OCI-LY1 (cell line): ENCODE data around the gene CKAP5.
"Not testable (repeated sequence)": the region's sequence is repeated elsewhere in the genome, so short reads cannot be mapped to it uniquely, and the experiment has no call there.

Experiments used
- H2AFZ ChIP-seq: fragments of 200-600 bp; sonication (generic), shearing (Covaris generic); 2 replicates; pipeline ENCODE4 v1.6.0; 2014; ENCODE audit warnings: antibody characterized with exemption, mild to moderate bottlenecking, low read length
- H3F3A ChIP-seq: fragments of 200-600 bp; sonication (generic), shearing (Covaris generic); 2 replicates; pipeline ENCODE4 v1.6.0; 2014; ENCODE audit warnings: mild to moderate bottlenecking, antibody characterized with exemption, low read length, moderate library complexity; ENCODE audit not compliant: insufficient read depth
- H3K27ac ChIP-seq: fragments of 200-600 bp; sonication (generic); 2 replicates; pipeline ENCODE4 v1.5.1; 2014; ENCODE audit warnings: low read length, mixed run types, mild to moderate bottlenecking, low read depth; ENCODE audit not compliant: poor library complexity, severe bottlenecking
- H3K27me3 ChIP-seq: fragments of 200-600 bp; sonication (generic); 2 replicates; pipeline ENCODE4 v1.6.0; 2014; ENCODE audit warnings: antibody characterized with exemption, mild to moderate bottlenecking, low read length, moderate library complexity; ENCODE audit not compliant: insufficient read depth
- H3K36me3 ChIP-seq: fragments of 200-600 bp; sonication (generic); 2 replicates; pipeline ENCODE4 v1.6.1; 2014; ENCODE audit warnings: mild to moderate bottlenecking, antibody characterized with exemption, low read length, moderate library complexity, mixed read lengths; ENCODE audit not compliant: insufficient read depth
- H3K4me1 ChIP-seq: fragments of 200-600 bp; sonication (generic); 2 replicates; pipeline ENCODE4 v1.5.1; 2014; ENCODE audit warnings: mild to moderate bottlenecking, low read length, moderate library complexity; ENCODE audit not compliant: insufficient read depth, severe bottlenecking
- H3K4me2 ChIP-seq: fragments of 200-600 bp; sonication (generic), shearing (Covaris generic); 2 replicates; pipeline ENCODE4 v1.6.1; 2014; ENCODE audit warnings: low read length
- H3K4me3 ChIP-seq: fragments of 200-600 bp; sonication (generic); 2 replicates; pipeline ENCODE4 v1.5.1; 2014; ENCODE audit warnings: low read length, low read depth, mild to moderate bottlenecking, mixed read lengths; ENCODE audit not compliant: poor library complexity, severe bottlenecking
- H3K79me2 ChIP-seq: fragments of 200-600 bp; shearing (Covaris generic); 2 replicates; pipeline ENCODE4 v1.6.1; 2016; ENCODE audit warnings: mixed run types, low read length, mixed read lengths; ENCODE audit not compliant: insufficient read depth
- H3K9ac ChIP-seq: fragments of 200-600 bp; sonication (generic), shearing (Covaris generic); 2 replicates; pipeline ENCODE4 v1.6.1; 2014; ENCODE audit warnings: mild to moderate bottlenecking, low read length, mixed read lengths
- H3K9me2 ChIP-seq: fragments of 200-600 bp; sonication (generic), shearing (Covaris generic); 2 replicates; pipeline ENCODE4 v1.6.1; 2014; ENCODE audit warnings: low read depth, mild to moderate bottlenecking, low read length, mixed read lengths
- H3K9me3 ChIP-seq: fragments of 200-600 bp; shearing (Covaris generic); 2 replicates; pipeline ENCODE4 v1.6.1; 2014; ENCODE audit warnings: low read length, mixed read lengths
- H4K20me1 ChIP-seq: fragments of 200-600 bp; sonication (generic), shearing (Covaris generic); 2 replicates; pipeline ENCODE4 v1.6.0; 2016; ENCODE audit warnings: mild to moderate bottlenecking, low read length; ENCODE audit not compliant: insufficient read depth
- EZH2 ChIP-seq: fragments of 200-600 bp; sonication (generic), shearing (Covaris generic); IDR thresholded peaks from 2 replicates; pipeline ENCODE4 v1.8.0; 2017; ENCODE audit warnings: borderline replicate concordance, mixed run types, mild to moderate bottlenecking, antibody characterized with exemption, low read length, moderate library complexity, mixed read lengths
- TF ChIP-seq, protein P1 (sequence below): fragments of 200-600 bp; sonication (generic), shearing (Covaris generic); IDR thresholded peaks from 2 replicates; pipeline ENCODE4 v1.5.1; 2017; ENCODE audit warnings: mild to moderate bottlenecking, antibody characterized with exemption, low read length, moderate library complexity, mixed read lengths

Gene CKAP5

DNA sequence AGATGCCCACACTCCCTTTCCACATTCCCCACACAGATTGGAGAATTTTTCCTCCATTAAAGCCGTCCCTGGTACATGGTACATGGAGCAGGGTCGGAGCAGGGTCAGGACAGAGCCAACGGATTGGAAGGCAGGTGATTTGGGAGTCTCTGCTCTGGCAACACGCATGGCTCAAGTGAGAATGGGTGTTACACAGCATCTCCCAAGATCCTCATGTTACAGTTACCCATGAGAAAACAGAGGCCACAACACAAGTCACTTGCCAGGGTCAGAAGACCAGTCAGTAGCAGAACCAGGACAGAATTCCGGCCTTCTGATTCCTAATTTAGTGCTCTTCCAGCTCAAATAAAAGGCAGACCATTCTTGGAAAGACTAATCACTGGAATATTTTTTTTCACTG, 134.8 kb downstream of the CKAP5 start:
- Histone ChIP-seq H3K27me3 (no peaks in the 10 kb centered on the region), H3K4me2 (no peak overlapping the region)
- TF ChIP-seq, protein P1, sequence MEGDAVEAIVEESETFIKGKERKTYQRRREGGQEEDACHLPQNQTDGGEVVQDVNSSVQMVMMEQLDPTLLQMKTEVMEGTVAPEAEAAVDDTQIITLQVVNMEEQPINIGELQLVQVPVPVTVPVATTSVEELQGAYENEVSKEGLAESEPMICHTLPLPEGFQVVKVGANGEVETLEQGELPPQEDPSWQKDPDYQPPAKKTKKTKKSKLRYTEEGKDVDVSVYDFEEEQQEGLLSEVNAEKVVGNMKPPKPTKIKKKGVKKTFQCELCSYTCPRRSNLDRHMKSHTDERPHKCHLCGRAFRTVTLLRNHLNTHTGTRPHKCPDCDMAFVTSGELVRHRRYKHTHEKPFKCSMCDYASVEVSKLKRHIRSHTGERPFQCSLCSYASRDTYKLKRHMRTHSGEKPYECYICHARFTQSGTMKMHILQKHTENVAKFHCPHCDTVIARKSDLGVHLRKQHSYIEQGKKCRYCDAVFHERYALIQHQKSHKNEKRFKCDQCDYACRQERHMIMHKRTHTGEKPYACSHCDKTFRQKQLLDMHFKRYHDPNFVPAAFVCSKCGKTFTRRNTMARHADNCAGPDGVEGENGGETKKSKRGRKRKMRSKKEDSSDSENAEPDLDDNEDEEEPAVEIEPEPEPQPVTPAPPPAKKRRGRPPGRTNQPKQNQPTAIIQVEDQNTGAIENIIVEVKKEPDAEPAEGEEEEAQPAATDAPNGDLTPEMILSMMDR = no peak
- no peak for TF ChIP-seq EZH2

DNA sequence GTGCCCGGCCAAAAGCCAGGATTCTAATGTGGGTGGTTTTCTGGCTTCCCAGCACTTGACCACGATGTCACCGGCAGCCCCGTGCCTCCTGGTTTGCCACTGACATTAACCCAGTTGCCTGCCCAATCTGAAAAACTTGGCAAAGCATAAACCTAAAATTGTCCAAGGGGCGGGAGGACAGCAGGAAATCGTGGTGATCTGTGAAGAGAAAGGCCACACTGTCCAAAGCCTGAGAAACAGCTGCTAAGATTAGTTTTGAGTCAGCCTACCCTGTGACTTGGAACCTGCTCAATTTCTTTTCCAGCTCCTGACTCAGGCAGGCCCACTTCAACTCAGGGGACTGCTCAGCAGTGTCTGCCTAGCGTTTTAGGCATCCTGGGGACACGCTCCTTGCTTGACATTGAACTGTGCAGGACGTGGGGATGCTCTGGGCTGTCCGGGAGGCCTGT, 135.2 kb downstream of the CKAP5 start:
- no peaks in the 10 kb centered on the region for H3K9me2 ChIP-seq
- no peaks in the 10 kb centered on the region for H4K20me1 ChIP-seq
- no peaks in the 10 kb centered on the region for H3K27me3 ChIP-seq
- TF ChIP-seq, protein P1 = no peak
- no peaks in the 10 kb centered on the region for H3K79me2 ChIP-seq
- H3K9me3 ChIP-seq = no peaks in the 10 kb centered on the region
- no peak overlapping the region for H3K4me3 ChIP-seq
- no peak overlapping the region for H2AFZ ChIP-seq
- H3K36me3 ChIP-seq = peaks cover 7% of the 10 kb centered on the region
- H3K9ac ChIP-seq = no peak overlapping the region
- no peak overlapping the region for H3K4me2 ChIP-seq
- no peaks in the 10 kb centered on the region for H3K4me1 ChIP-seq
- no peak overlapping the region for H3K27ac ChIP-seq
- H3F3A ChIP-seq = no peaks in the 10 kb centered on the region

More for the DNA sequence above, 134.8 kb downstream of the CKAP5 start:
- H3K79me2 ChIP-seq = no peaks in the 10 kb centered on the region
- H3K36me3 ChIP-seq = 0 out of 2 replicates have a peak, but pooled peaks cover 5% of the 10 kb centered on the region
- H3K27ac ChIP-seq = no peak overlapping the region
- no peak overlapping the region for H2AFZ ChIP-seq
- no peaks in the 10 kb centered on the region for H3K9me3 ChIP-seq
- no peaks in the 10 kb centered on the region for H4K20me1 ChIP-seq
- no peaks in the 10 kb centered on the region for H3K4me1 ChIP-seq
- H3K9ac ChIP-seq = no peak overlapping the region
- no peaks in the 10 kb centered on the region for H3K9me2 ChIP-seq
- no peaks in the 10 kb centered on the region for H3F3A ChIP-seq
- no peak overlapping the region for H3K4me3 ChIP-seq

DNA sequence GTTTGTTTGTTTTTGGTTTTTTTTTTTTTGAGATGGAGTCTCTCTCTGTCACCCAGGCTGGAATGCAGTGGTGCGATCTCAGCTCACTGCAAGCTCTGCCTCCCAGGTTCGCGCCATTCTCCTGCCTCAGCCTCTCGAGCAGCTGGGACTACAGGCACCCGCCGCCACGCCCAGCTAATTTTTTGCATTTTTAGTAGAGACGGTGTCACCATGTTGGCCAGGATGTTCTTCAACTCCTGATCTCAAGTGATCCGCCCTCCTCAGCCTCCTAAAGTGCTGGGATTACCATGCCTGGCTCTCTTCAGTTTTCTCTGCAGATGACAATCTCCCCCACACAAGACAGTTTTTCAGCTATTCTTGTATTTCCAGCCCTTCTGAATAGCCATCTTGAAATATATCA, 136.7 kb downstream of the CKAP5 start:
- not testable (repeated sequence) for H3K9me2 ChIP-seq, H4K20me1 ChIP-seq, H3K4me3 ChIP-seq, H3K4me2 ChIP-seq, H2AFZ ChIP-seq, H3F3A ChIP-seq, H3K9ac ChIP-seq, H3K79me2 ChIP-seq, H3K27ac ChIP-seq, H3K27me3 ChIP-seq, H3K9me3 ChIP-seq, H3K4me1 ChIP-seq
- H3K36me3 ChIP-seq = peaks cover 22% of the 10 kb centered on the region

DNA sequence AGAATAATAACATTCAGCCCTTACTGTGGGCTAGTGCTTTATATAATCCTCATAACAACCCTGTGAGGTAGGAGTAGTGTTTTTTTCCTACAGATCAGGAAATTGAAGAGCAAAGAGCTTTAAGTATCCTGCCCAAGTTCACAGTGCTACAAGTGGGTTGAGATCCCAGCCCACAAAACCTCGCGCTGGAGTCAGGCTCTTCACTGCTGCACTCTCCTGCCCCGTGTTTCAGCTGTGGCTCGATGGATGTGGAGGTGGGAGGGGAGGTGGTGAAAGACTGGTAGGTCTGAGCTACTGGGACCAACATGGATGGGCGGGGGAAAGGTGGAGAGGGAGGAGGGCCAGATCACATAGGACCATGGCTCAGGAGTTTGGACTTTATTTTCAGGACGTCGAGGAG, 139.2 kb downstream of the CKAP5 start:
- TF ChIP-seq EZH2 = no peak
- TF ChIP-seq, protein P1 = no peak
- no peak overlapping the region for H3K27ac ChIP-seq
- H3K36me3 ChIP-seq = peaks cover 42% of the 10 kb centered on the region
- H2AFZ ChIP-seq = no peak overlapping the region
- no peaks in the 10 kb centered on the region for H3K9me3 ChIP-seq
- H3K9me2 ChIP-seq = no peaks in the 10 kb centered on the region
- H3K4me1 ChIP-seq = peaks cover 6% of the 10 kb centered on the region
- no peak overlapping the region for H3K4me2 ChIP-seq
- H3K4me3 ChIP-seq = no peak overlapping the region
- H3F3A ChIP-seq = no peaks in the 10 kb centered on the region
- H3K27me3 ChIP-seq = no peaks in the 10 kb centered on the region
- H4K20me1 ChIP-seq = no peaks in the 10 kb centered on the region
- no peak overlapping the region for H3K9ac ChIP-seq
- 0 out of 2 replicates have a peak, but pooled peaks cover under 1% of the 10 kb centered on the region for H3K79me2 ChIP-seq
